Uterus (tissue), 2 donors: ENCODE data around the gene AHR.

Experiments
- POLR2A ChIP-seq, 2 donors: fragments of 450-650 bp; IDR thresholded peaks; one replicate each; pipeline ENCODE4 v1.6.1; 2016; ENCODE audit warnings: antibody characterized with exemption in 2 of 2, mild to moderate bottlenecking in 1 of 2, moderate library complexity in 1 of 2
- TF ChIP-seq, protein P1 (sequence below), 4 experiments: fragments of 200-600 bp in 2 of 4; fragments of 450-650 bp in 2 of 4; sonication (generic) in 2 of 4; IDR thresholded peaks; one replicate each; pipeline ENCODE4 v1.5.1; 2016 to 2019; ENCODE audit warnings: antibody characterized with exemption in 4 of 4, mild to moderate bottlenecking in 2 of 4, moderate library complexity in 1 of 4

DNA sequence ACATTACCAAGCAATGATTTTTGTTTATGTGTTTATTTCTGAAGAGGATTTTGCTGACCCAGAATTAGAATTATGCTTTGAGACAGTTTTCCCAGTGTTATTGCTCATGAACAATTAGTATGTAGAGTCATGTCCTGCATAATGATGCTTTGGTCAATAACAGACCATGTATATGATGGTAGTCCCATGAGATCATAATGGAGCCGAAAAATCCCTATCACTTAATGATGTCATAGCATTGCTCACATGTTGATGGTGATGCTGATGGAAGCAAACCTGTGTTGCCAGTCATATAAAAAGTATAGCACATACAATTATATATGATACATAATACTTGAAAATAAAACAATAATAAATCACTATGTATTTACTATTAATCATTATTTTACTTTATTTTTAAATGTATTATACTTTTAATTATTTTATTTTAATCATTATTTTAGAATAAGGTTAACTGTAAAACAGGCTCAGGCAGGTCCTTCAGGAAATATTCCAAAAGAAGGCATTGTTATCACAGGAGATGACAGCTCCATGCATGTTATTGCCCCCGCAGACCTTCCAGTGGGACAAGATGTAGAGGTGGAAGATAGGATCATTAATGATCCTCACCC, 33.5 kb downstream of the AHR start:
- TF ChIP-seq POLR2A (IDR thresholded peaks at IDR 0.05), result no peak
- TF ChIP-seq, protein P1, sequence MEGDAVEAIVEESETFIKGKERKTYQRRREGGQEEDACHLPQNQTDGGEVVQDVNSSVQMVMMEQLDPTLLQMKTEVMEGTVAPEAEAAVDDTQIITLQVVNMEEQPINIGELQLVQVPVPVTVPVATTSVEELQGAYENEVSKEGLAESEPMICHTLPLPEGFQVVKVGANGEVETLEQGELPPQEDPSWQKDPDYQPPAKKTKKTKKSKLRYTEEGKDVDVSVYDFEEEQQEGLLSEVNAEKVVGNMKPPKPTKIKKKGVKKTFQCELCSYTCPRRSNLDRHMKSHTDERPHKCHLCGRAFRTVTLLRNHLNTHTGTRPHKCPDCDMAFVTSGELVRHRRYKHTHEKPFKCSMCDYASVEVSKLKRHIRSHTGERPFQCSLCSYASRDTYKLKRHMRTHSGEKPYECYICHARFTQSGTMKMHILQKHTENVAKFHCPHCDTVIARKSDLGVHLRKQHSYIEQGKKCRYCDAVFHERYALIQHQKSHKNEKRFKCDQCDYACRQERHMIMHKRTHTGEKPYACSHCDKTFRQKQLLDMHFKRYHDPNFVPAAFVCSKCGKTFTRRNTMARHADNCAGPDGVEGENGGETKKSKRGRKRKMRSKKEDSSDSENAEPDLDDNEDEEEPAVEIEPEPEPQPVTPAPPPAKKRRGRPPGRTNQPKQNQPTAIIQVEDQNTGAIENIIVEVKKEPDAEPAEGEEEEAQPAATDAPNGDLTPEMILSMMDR (IDR thresholded peaks at IDR 0.05), result no peak
